ENCODE results near the gene ZNF655. TPM values are rescaled to one million over a fixed set of nuclear protein-coding genes. Genes with fewer than 3 reads are reported as not detected.

The ZNF655 gene
- polyA plus RNA-seq, 1 donor (not counting 4 experiments of a cell fraction or from before 2014, with no cell fraction given): 71.1 TPM

DNA sequence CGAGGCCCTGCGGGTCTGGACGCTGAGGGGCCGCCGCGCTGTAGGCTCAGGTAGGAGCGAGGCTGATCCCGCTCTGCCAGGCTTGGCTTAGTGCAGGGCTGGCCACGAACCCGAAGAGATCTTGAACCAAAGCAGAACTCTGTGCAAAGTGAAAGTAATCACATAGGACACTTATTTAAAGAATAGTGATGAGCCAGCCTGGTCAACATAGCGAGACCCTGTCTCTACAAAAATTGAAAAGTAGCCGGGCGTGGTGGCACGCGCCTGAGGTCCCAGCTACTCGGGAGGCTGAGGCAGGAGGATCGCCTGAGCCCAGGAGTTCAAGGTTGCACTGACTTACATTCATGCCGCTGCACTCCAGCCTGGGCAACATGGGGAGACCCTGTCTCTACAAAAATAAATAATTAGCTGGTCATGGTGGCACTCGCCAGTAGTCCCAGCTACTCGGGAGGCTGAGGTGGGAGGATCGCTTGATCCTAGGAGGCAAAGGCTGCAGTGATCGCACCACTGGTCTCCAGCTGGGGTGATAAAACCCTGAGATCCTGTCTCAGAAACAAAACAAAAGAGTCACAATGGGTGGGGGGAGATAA is 58.8 kb downstream of the ZNF655 start:
- Histone ChIP-seq H3K36me3 (ENCODE audit: control insufficient read depth in 2 of 2, extremely low read depth in 1 of 2, insufficient read depth in 2 of 2, low read length in 2 of 2) (peaks cover 21 to 31% of the 10 kb centered on the region in 2 experiments), H3K4me3 (ENCODE audit: control insufficient read depth in 2 of 3, extremely low read depth in 1 of 3, insufficient read depth in 2 of 3, low read depth in 1 of 3, low read length in 3 of 3) (peak overlapping the region; percentile 92 to 99 (median 96))
- TF ChIP-seq EZH2 (IDR thresholded peaks at IDR 0.05; ENCODE audit: low read length): no peak
- TF ChIP-seq, protein P1, sequence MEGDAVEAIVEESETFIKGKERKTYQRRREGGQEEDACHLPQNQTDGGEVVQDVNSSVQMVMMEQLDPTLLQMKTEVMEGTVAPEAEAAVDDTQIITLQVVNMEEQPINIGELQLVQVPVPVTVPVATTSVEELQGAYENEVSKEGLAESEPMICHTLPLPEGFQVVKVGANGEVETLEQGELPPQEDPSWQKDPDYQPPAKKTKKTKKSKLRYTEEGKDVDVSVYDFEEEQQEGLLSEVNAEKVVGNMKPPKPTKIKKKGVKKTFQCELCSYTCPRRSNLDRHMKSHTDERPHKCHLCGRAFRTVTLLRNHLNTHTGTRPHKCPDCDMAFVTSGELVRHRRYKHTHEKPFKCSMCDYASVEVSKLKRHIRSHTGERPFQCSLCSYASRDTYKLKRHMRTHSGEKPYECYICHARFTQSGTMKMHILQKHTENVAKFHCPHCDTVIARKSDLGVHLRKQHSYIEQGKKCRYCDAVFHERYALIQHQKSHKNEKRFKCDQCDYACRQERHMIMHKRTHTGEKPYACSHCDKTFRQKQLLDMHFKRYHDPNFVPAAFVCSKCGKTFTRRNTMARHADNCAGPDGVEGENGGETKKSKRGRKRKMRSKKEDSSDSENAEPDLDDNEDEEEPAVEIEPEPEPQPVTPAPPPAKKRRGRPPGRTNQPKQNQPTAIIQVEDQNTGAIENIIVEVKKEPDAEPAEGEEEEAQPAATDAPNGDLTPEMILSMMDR (optimal IDR thresholded peaks at IDR 0.05 in 1 of 3, IDR thresholded peaks at IDR 0.05 in 1 of 3, conservative IDR thresholded peaks at IDR 0.05 in 1 of 3; ENCODE audit: extremely low read depth in 1 of 3, insufficient read depth in 2 of 3, low read length in 3 of 3): no peak

DNA sequence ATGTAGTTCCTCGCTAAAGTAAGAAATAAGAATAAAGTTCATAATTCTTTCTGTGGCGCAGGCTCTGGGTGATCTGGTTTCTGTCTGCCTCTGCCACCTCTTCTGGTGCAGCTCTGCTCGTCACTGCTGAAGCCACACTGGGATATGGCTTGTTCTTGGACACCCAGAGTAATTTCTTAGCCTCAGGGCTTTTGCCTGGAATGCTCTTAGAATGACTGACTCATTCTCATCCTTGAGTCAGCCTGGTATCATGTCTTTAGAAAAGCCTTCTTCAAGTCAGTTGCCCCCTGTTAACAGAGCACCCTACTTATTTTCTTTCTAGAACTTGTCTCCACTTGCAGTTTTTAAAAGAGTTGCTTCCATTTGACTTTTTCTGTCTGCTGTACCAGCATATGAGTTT is 60.3 kb downstream of the ZNF655 start:
- H3K9me1 ChIP-seq (ENCODE audit: control insufficient read depth, extremely low read depth, insufficient read depth, low read length): peaks cover under 1% of the 10 kb centered on the region
- FAIRE-seq (peak; percentile 87), DNase-seq (ENCODE audit: low read depth, low spot score) (peak; percentile 96)
- H2AFZ ChIP-seq (ENCODE audit: control insufficient read depth, low read length): no peak overlapping the region
- peak overlapping the region; percentile 94 for H3K4me2 ChIP-seq (ENCODE audit: control insufficient read depth, extremely low read depth, insufficient read depth, low read depth, low read length)
- dilution Hi-C loops (cut with MboI; ENCODE audit: extremely low pct_ligation_motif_present, low sequenced_read_pairs): no loop called here
- no peaks in the 10 kb centered on the region for H3K9me3 ChIP-seq (ENCODE audit: control insufficient read depth, low read depth, low read length)
- H3K9ac ChIP-seq (ENCODE audit: control insufficient read depth, extremely low read depth, insufficient read depth, low read length): peak overlapping the region; percentile 88
- H3K4me3 ChIP-seq (ENCODE audit: control insufficient read depth in 2 of 3, extremely low read depth in 1 of 3, insufficient read depth in 2 of 3, low read depth in 1 of 3, low read length in 3 of 3): peak overlapping the region in 2 of 3 experiments; percentile 62 to 96
- peaks cover 48% of the 10 kb centered on the region for H3K4me1 ChIP-seq (ENCODE audit: control insufficient read depth, extremely low read depth, insufficient read depth, low read length)
- peaks cover 24 to 40% of the 10 kb centered on the region in 2 experiments for H3K36me3 ChIP-seq (ENCODE audit: control insufficient read depth in 2 of 2, extremely low read depth in 1 of 2, insufficient read depth in 2 of 2, low read length in 2 of 2)
- peaks cover 37% of the 10 kb centered on the region for H3K79me2 ChIP-seq (ENCODE audit: control insufficient read depth, insufficient read depth, low read length)
- no peaks in the 10 kb centered on the region for H4K20me1 ChIP-seq (ENCODE audit: control insufficient read depth, extremely low read depth, insufficient read depth, low read length)
- H3K27me3 ChIP-seq (ENCODE audit: control insufficient read depth, extremely low read depth, insufficient read depth, low read length): no peaks in the 10 kb centered on the region
- TF ChIP-seq EZH2 (IDR thresholded peaks at IDR 0.05; ENCODE audit: low read length): no peak
- TF ChIP-seq, protein P1 (optimal IDR thresholded peaks at IDR 0.05 in 1 of 3, IDR thresholded peaks at IDR 0.05 in 1 of 3, conservative IDR thresholded peaks at IDR 0.05 in 1 of 3; ENCODE audit: extremely low read depth in 1 of 3, insufficient read depth in 2 of 3, low read length in 3 of 3): no peak
- H3K27ac ChIP-seq (ENCODE audit: control insufficient read depth, insufficient read depth, low read length): peak overlapping the region; percentile 84

More for the DNA sequence above, 58.8 kb downstream of the ZNF655 start:
- peaks cover 34% of the 10 kb centered on the region for H3K4me1 ChIP-seq (ENCODE audit: control insufficient read depth, extremely low read depth, insufficient read depth, low read length)
- peak overlapping the region; percentile 34 for H2AFZ ChIP-seq (ENCODE audit: control insufficient read depth, low read length)
- H3K27ac ChIP-seq (ENCODE audit: control insufficient read depth, insufficient read depth, low read length): peak overlapping the region; percentile 84
- H3K27me3 ChIP-seq (ENCODE audit: control insufficient read depth, extremely low read depth, insufficient read depth, low read length): no peaks in the 10 kb centered on the region
- dilution Hi-C loops (cut with MboI; ENCODE audit: extremely low pct_ligation_motif_present, low sequenced_read_pairs): no loop called here
- H3K9ac ChIP-seq (ENCODE audit: control insufficient read depth, extremely low read depth, insufficient read depth, low read length): peak overlapping the region; percentile 88
- H3K4me2 ChIP-seq (ENCODE audit: control insufficient read depth, extremely low read depth, insufficient read depth, low read depth, low read length): peak overlapping the region; percentile 94
- no peaks in the 10 kb centered on the region for H4K20me1 ChIP-seq (ENCODE audit: control insufficient read depth, extremely low read depth, insufficient read depth, low read length)
- FAIRE-seq: no peak
- H3K9me1 ChIP-seq (ENCODE audit: control insufficient read depth, extremely low read depth, insufficient read depth, low read length): no peaks in the 10 kb centered on the region
- DNase-seq (ENCODE audit: low read depth, low spot score): no peak
- peaks cover 36% of the 10 kb centered on the region for H3K79me2 ChIP-seq (ENCODE audit: control insufficient read depth, insufficient read depth, low read length)
- no peaks in the 10 kb centered on the region for H3K9me3 ChIP-seq (ENCODE audit: control insufficient read depth, low read depth, low read length)
